Measurements from ENCODE around the gene UIMC1.

DNA sequence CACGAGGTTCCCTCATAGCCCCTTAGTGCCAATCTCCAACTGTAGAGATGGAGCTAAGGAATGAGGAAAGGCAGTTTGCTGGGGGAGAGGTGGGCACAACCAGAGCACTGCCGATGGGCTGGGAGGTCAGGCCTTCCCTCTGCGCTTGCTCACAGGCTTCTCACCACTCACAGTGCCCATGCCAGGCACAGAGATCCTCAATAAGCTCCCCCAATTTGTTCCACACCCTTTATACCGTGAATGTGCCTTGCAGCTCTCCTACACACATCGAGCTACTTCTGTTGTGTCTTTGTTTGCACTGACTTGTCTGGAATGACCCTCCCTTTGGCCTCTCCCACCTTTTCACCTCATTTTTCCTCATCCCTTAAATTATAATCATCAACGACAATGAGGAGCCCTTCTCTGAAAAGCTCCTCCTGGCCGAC, 105.8 kb downstream of the UIMC1 start:
- TF ChIP-seq, protein P1, sequence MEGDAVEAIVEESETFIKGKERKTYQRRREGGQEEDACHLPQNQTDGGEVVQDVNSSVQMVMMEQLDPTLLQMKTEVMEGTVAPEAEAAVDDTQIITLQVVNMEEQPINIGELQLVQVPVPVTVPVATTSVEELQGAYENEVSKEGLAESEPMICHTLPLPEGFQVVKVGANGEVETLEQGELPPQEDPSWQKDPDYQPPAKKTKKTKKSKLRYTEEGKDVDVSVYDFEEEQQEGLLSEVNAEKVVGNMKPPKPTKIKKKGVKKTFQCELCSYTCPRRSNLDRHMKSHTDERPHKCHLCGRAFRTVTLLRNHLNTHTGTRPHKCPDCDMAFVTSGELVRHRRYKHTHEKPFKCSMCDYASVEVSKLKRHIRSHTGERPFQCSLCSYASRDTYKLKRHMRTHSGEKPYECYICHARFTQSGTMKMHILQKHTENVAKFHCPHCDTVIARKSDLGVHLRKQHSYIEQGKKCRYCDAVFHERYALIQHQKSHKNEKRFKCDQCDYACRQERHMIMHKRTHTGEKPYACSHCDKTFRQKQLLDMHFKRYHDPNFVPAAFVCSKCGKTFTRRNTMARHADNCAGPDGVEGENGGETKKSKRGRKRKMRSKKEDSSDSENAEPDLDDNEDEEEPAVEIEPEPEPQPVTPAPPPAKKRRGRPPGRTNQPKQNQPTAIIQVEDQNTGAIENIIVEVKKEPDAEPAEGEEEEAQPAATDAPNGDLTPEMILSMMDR (IDR thresholded peaks at IDR 0.05) = no peak
- TF ChIP-seq EZH2 (IDR thresholded peaks at IDR 0.05) = no peak
